ENCODE results near the gene GPR158. TPM values are rescaled to one million over a fixed set of nuclear protein-coding genes. Genes with fewer than 3 reads are reported as not detected.

Gene GPR158
- total and polyA plus RNA-seq, 11 donors = 0.05 TPM; not detected in 9

GRCh38 chr10:25175527-25176420 lies 973 bp downstream of the GPR158 start:
- TF ChIP-seq CTCF (IDR thresholded peaks at IDR 0.05) = no peak
- no peak for TF ChIP-seq POLR2A (IDR thresholded peaks at IDR 0.05)
- peaks cover 19 to 76% (median 44%) of the 10 kb centered on the region in 9 donors for H3K27me3 ChIP-seq
- 2 to 3% (median 3%) methylated on average over 22 to 66 of the region's 66 CpGs for WGBS, 4 donors
- ATAC-seq (peak in 3 of 4 donors; percentile 18 to 41 (median 35)), DNase-seq (peak in 1 of 5 donors; percentile 13)
- no peaks in the 10 kb centered on the region for H3K36me3 ChIP-seq
- intact Hi-C loops (cut with DNase I) = no loop called here
- H3K9me3 ChIP-seq = no peaks in the 10 kb centered on the region
- peak overlapping the region in 2 of 12 donors; percentile 39 to 55 for H3K4me3 ChIP-seq
- peaks cover 0 to 25% (median 7%) of the 10 kb centered on the region in 12 donors for H3K4me1 ChIP-seq
- H3K27ac ChIP-seq = no peak overlapping the region

GRCh38 chr10:25176421-25176968 lies 1.7 kb downstream of the GPR158 start:
- no peaks in the 10 kb centered on the region for H3K36me3 ChIP-seq
- H3K27ac ChIP-seq = no peak overlapping the region
- 2 to 4% (median 3%) methylated on average over 31 to 36 of the region's 36 CpGs for WGBS, 4 donors
- TF ChIP-seq POLR2A (IDR thresholded peaks at IDR 0.05) (no peak), CTCF (IDR thresholded peaks at IDR 0.05) (no peak)
- no peaks in the 10 kb centered on the region for H3K9me3 ChIP-seq
- intact Hi-C loops (cut with DNase I) = no loop called here
- DNase-seq (no peak), ATAC-seq (no peak)
- H3K4me1 ChIP-seq = peaks cover 0 to 25% (median 7%) of the 10 kb centered on the region in 12 donors
- H3K27me3 ChIP-seq = peaks cover 19 to 78% (median 44%) of the 10 kb centered on the region in 9 donors
- no peak overlapping the region for H3K4me3 ChIP-seq

- TF ChIP-seq POLR2A (IDR thresholded peaks at IDR 0.05) (no peak), CTCF (IDR thresholded peaks at IDR 0.05) (no peak)
- DNase-seq = no peak
- peaks cover 19 to 70% (median 44%) of the 10 kb centered on the region in 9 donors for H3K27me3 ChIP-seq
Observed at GRCh38 chr10:25177093-25177753, 2.4 kb downstream of the GPR158 start.

GRCh38 chr10:25177754-25178135 lies 2.9 kb downstream of the GPR158 start:
- intact Hi-C loops (cut with DNase I) = no loop called here
- H3K4me3 ChIP-seq = no peak overlapping the region
- H3K27me3 ChIP-seq = peaks cover 19 to 65% (median 44%) of the 10 kb centered on the region in 9 donors
- DNase-seq (no peak), ATAC-seq (no peak)
- 66 to 83% (median 73%) methylated on average over 2 of the region's 2 CpGs for WGBS, 4 donors
- peaks cover 0 to 25% (median 7%) of the 10 kb centered on the region in 12 donors for H3K4me1 ChIP-seq
- no peak overlapping the region for H3K27ac ChIP-seq
- H3K9me3 ChIP-seq = no peaks in the 10 kb centered on the region
- TF ChIP-seq POLR2A (IDR thresholded peaks at IDR 0.05) (no peak), CTCF (IDR thresholded peaks at IDR 0.05) (no peak)
- H3K36me3 ChIP-seq = no peaks in the 10 kb centered on the region

More at GRCh38 chr10:25177093-25177753, 2.4 kb downstream of the GPR158 start:
- Histone ChIP-seq H3K9me3 (no peaks in the 10 kb centered on the region), H3K27ac (no peak overlapping the region), H3K4me1 (peaks cover 0 to 25% (median 7%) of the 10 kb centered on the region in 12 donors), H3K4me3 (no peak overlapping the region), H3K36me3 (no peaks in the 10 kb centered on the region)
- no peak for ATAC-seq
- 27 to 50% (median 34%) methylated on average over 2 of the region's 2 CpGs for WGBS, 4 donors
- intact Hi-C loops (cut with DNase I) = no loop called here
